ENCODE data around the gene PHACTR1.

The PHACTR1 gene

GRCh38 chr6:13297391-13297790 is 580.8 kb downstream of the PHACTR1 start:
- H3K4me3 ChIP-seq (ENCODE audit: low read depth, low read length): no peak overlapping the region
- no peak for DNase-seq (ENCODE audit: low read depth)
- no peak for TF ChIP-seq CTCF (IDR thresholded peaks at IDR 0.05; ENCODE audit: control insufficient read depth, extremely low read depth, insufficient read depth)

GRCh38 chr6:13298446-13298845 is 581.9 kb downstream of the PHACTR1 start:
- TF ChIP-seq CTCF (IDR thresholded peaks at IDR 0.05; ENCODE audit: control insufficient read depth, extremely low read depth, insufficient read depth): no peak
- H3K4me3 ChIP-seq (ENCODE audit: low read depth, low read length): no peak overlapping the region
- no peak for DNase-seq (ENCODE audit: low read depth)

GRCh38 chr6:13299403-13299821 is 582.8 kb downstream of the PHACTR1 start:
- no peak for TF ChIP-seq CTCF (IDR thresholded peaks at IDR 0.05; ENCODE audit: control insufficient read depth, extremely low read depth, insufficient read depth)
- H3K4me3 ChIP-seq (ENCODE audit: low read depth, low read length): no peak overlapping the region

GRCh38 chr6:13299918-13300317 is 583.4 kb downstream of the PHACTR1 start:
- no peak for DNase-seq (ENCODE audit: low read depth)
- no peak for TF ChIP-seq CTCF (IDR thresholded peaks at IDR 0.05; ENCODE audit: control insufficient read depth, extremely low read depth, insufficient read depth)
- no peak overlapping the region for H3K4me3 ChIP-seq (ENCODE audit: low read depth, low read length)

More at GRCh38 chr6:13299403-13299821, 582.8 kb downstream of the PHACTR1 start:
- no peak for DNase-seq (ENCODE audit: low read depth)

- no peak overlapping the region for H3K4me3 ChIP-seq (ENCODE audit: low read depth, low read length)
- no peak for DNase-seq (ENCODE audit: low read depth)
- no peak for TF ChIP-seq CTCF (IDR thresholded peaks at IDR 0.05; ENCODE audit: control insufficient read depth, extremely low read depth, insufficient read depth)
Observed at GRCh38 chr6:13300643-13301590, 584.4 kb downstream of the PHACTR1 start.

- TF ChIP-seq CTCF (IDR thresholded peaks at IDR 0.05; ENCODE audit: control insufficient read depth, extremely low read depth, insufficient read depth): no peak
- DNase-seq (ENCODE audit: low read depth): no peak
- H3K4me3 ChIP-seq (ENCODE audit: low read depth, low read length): no peak overlapping the region
Observed at GRCh38 chr6:13302291-13302690, 585.7 kb downstream of the PHACTR1 start.

All from LNCaP clone FGC (cell line).